WI38 (cell line): ENCODE data around the gene PAMR1.

Experiments
- H3K4me3 ChIP-seq: 2 replicates; pipeline ENCODE4 v1.5.1; 2011; ENCODE audit warnings: low read depth, mild to moderate bottlenecking, control low read depth, low read length
- CTCF ChIP-seq: IDR thresholded peaks from 2 replicates; pipeline ENCODE4 v1.5.1; 2012; ENCODE audit warnings: low read depth, mild to moderate bottlenecking, control low read depth, low read length

Gene PAMR1

GRCh38 chr11:35517481-35517880, 7.9 kb downstream of the PAMR1 start:
- no peak for TF ChIP-seq CTCF
- no peak overlapping the region for H3K4me3 ChIP-seq

GRCh38 chr11:35516403-35516802, 9.0 kb downstream of the PAMR1 start:
- H3K4me3 ChIP-seq = no peak overlapping the region
- no peak for TF ChIP-seq CTCF

GRCh38 chr11:35515224-35515623, 10.2 kb downstream of the PAMR1 start:
- H3K4me3 ChIP-seq = no peak overlapping the region
- TF ChIP-seq CTCF = no peak

- TF ChIP-seq CTCF = no peak
- no peak overlapping the region for H3K4me3 ChIP-seq
Measured at GRCh38 chr11:35514481-35514880, 10.9 kb downstream of the PAMR1 start.

- TF ChIP-seq CTCF = no peak
- H3K4me3 ChIP-seq = no peak overlapping the region
Measured at GRCh38 chr11:35511666-35512065, 13.8 kb downstream of the PAMR1 start.

- TF ChIP-seq CTCF = no peak
- no peak overlapping the region for H3K4me3 ChIP-seq
Measured at GRCh38 chr11:35507688-35508087, 17.7 kb downstream of the PAMR1 start.

GRCh38 chr11:35501776-35502175, 23.6 kb downstream of the PAMR1 start:
- H3K4me3 ChIP-seq = no peak overlapping the region
- no peak for TF ChIP-seq CTCF
